SU-DHL-6 (cell line): ENCODE data around the gene LTB4R.
A peak's percentile ranks its signal among the peaks of the same experiment; 100 is the strongest.

Source experiments
- H2AFZ ChIP-seq: fragments of 200-600 bp; sonication (generic); 2 replicates; pipeline ENCODE4 v1.6.1; 2014; ENCODE audit warnings: low read depth, mild to moderate bottlenecking, moderate library complexity, mixed read lengths, antibody characterized with exemption, low read length; ENCODE audit not compliant: severe bottlenecking
- H3F3A ChIP-seq: fragments of 200-600 bp; shearing (Covaris generic); 2 replicates; pipeline ENCODE4 v1.6.0; 2016; ENCODE audit warnings: antibody characterized with exemption, mild to moderate bottlenecking; ENCODE audit not compliant: insufficient read depth
- H3K27ac ChIP-seq: fragments of 200-600 bp; sonication (generic); 2 replicates; pipeline ENCODE4 v1.5.1; 2016; ENCODE audit warnings: low read depth, mild to moderate bottlenecking, low read length, moderate library complexity, mixed read lengths
- H3K27me3 ChIP-seq: fragments of 200-600 bp; sonication (generic), shearing (Covaris generic); 2 replicates; pipeline ENCODE4 v1.6.0; 2014; ENCODE audit warnings: mild to moderate bottlenecking, low read length
- H3K36me3 ChIP-seq: fragments of 200-600 bp; sonication (generic); 2 replicates; pipeline ENCODE4 v1.6.1; 2014; ENCODE audit warnings: mild to moderate bottlenecking, low read length, mixed read lengths
- H3K4me2 ChIP-seq: fragments of 300-600, 200-600 bp; shearing (Covaris generic), sonication (generic); 2 replicates; pipeline ENCODE4 v1.6.0; 2014; ENCODE audit warnings: low read length, low read depth, mild to moderate bottlenecking; ENCODE audit not compliant: poor library complexity, severe bottlenecking
- H3K4me3 ChIP-seq: fragments of 200-600 bp; sonication (generic); 2 replicates; pipeline ENCODE4 v1.5.1; 2014; ENCODE audit warnings: antibody characterized with exemption, low read length, mild to moderate bottlenecking, mixed read lengths; ENCODE audit not compliant: insufficient read depth, poor library complexity, severe bottlenecking
- H3K79me2 ChIP-seq: fragments of 200-600 bp; sonication (generic); 2 replicates; pipeline ENCODE4 v1.6.1; 2014; ENCODE audit warnings: mild to moderate bottlenecking, low read length, moderate library complexity; ENCODE audit not compliant: insufficient read depth
- H3K9ac ChIP-seq: fragments of 200-600 bp; sonication (generic); 2 replicates; pipeline ENCODE4 v1.7.0; 2014; ENCODE audit warnings: mild to moderate bottlenecking, low read length
- H3K9me2 ChIP-seq: fragments of 200-600 bp; sonication (generic); replicated peaks from 2 replicates; pipeline ENCODE4 v1.6.1; 2014; ENCODE audit warnings: low read length; ENCODE audit not compliant: insufficient read depth
- H3K9me3 ChIP-seq: fragments of 200-600 bp; sonication (generic); 2 replicates; pipeline ENCODE4 v1.6.1; 2014; ENCODE audit warnings: low read length, mixed read lengths; ENCODE audit not compliant: insufficient read depth
- H4K20me1 ChIP-seq: fragments of 200-600 bp; sonication (generic); 2 replicates; pipeline ENCODE4 v1.6.1; 2014; ENCODE audit warnings: low read depth, mild to moderate bottlenecking, antibody characterized with exemption, low read length, moderate library complexity, mixed read lengths
- CTCF ChIP-seq: fragments of 200-600 bp; sonication (generic); IDR thresholded peaks from one replicate; pipeline ENCODE4 v1.5.1; 2017; ENCODE audit warnings: antibody characterized with exemption, mild to moderate bottlenecking, low read length, moderate library complexity; ENCODE audit not compliant: insufficient read depth, poor library complexity, severe bottlenecking
- EZH2phosphoT487 ChIP-seq: fragments of 200-600 bp; sonication (generic), shearing (Covaris generic); conservative IDR thresholded peaks from 2 replicates; pipeline ENCODE4 v1.6.1; 2018; ENCODE audit warnings: mild to moderate bottlenecking, antibody characterized with exemption, low read length, moderate library complexity, mixed read lengths

The LTB4R gene

DNA sequence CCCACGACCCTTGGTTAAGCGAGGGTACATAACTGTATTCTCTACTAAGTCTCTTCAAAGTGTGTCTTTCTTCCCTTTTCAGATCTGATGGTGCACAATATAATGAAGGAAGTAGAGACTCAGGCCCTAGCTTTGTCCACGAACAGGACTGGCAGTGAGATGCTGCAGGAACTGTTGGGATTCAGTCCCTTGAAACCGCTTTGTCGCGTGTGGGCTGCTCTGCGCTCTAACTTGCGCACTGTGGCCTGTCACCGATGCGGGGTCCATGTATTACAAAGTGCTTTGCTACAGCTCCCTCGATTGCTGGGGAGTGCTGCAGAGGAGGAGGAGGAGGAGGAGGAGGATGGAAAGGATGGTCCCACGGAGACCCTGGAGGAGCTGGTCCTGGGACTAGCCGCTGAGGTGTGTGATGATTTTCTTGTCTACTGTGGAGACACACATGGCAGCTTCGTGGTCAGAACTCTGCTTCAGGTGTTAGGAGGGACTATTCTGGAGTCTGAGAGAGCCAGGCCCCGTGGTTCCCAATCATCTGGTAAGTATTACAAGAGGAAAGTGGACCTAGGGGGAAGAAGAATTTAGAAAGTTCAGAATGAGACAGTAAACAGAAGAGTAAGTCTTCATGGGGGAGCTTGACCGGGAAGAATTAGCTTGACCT lies 10.8 kb upstream of the LTB4R start:
- H3K9ac ChIP-seq, result peak overlapping the region; percentile 89
- H3K4me2 ChIP-seq, result peak overlapping the region; percentile 84
- H4K20me1 ChIP-seq, result no peaks in the 10 kb centered on the region
- H3K27ac ChIP-seq, result no peak overlapping the region
- H3K4me3 ChIP-seq, result peak overlapping the region; percentile 88
- H3K9me3 ChIP-seq, result no peaks in the 10 kb centered on the region
- peaks cover 19% of the 10 kb centered on the region for H3K79me2 ChIP-seq
- TF ChIP-seq EZH2phosphoT487 (no peak), CTCF (no peak)
- peaks cover 11% of the 10 kb centered on the region for H3F3A ChIP-seq
- H2AFZ ChIP-seq, result peak overlapping the region; percentile 82
- H3K36me3 ChIP-seq, result peaks cover 2% of the 10 kb centered on the region; the same call in 1 of the 2 replicates
- H3K9me2 ChIP-seq, result no peaks in the 10 kb centered on the region
- H3K27me3 ChIP-seq, result no peaks in the 10 kb centered on the region

GRCh38 chr14:24304019-24304387 lies 7.3 kb upstream of the LTB4R start:
- Histone ChIP-seq H3K9me2 (no peaks in the 10 kb centered on the region), H4K20me1 (no peaks in the 10 kb centered on the region), H3K9ac (no peak overlapping the region), H3K27ac (no peak overlapping the region), H3K36me3 (no peaks in the 10 kb centered on the region), H3K4me3 (no peak overlapping the region), H3K79me2 (peaks cover 14% of the 10 kb centered on the region), H2AFZ (no peak overlapping the region), H3K4me2 (no peak overlapping the region), H3F3A (no peaks in the 10 kb centered on the region), H3K9me3 (no peaks in the 10 kb centered on the region), H3K27me3 (no peaks in the 10 kb centered on the region)
- no peak for TF ChIP-seq EZH2phosphoT487
- TF ChIP-seq CTCF, result no peak

- H3F3A ChIP-seq, result no peaks in the 10 kb centered on the region
- H3K4me3 ChIP-seq, result no peak overlapping the region
- H3K9me3 ChIP-seq, result no peaks in the 10 kb centered on the region
- no peak overlapping the region for H3K4me2 ChIP-seq
- no peaks in the 10 kb centered on the region for H3K9me2 ChIP-seq
- no peak overlapping the region for H3K9ac ChIP-seq
- H3K36me3 ChIP-seq, result no peaks in the 10 kb centered on the region
- H2AFZ ChIP-seq, result no peak overlapping the region
- TF ChIP-seq EZH2phosphoT487 (no peak), CTCF (no peak)
- no peaks in the 10 kb centered on the region for H3K79me2 ChIP-seq
- no peaks in the 10 kb centered on the region for H4K20me1 ChIP-seq
- H3K27me3 ChIP-seq, result no peaks in the 10 kb centered on the region
- no peak overlapping the region for H3K27ac ChIP-seq
Measured at GRCh38 chr14:24307156-24307574, 4.1 kb upstream of the LTB4R start.
